ENCODE data around the gene SOX5.
"Not testable (repeated sequence)": the region's sequence is repeated elsewhere in the genome, so short reads cannot be mapped to it uniquely, and the experiment has no call there.

The SOX5 gene

GRCh38 chr12:23830210-23830609, 119.3 kb downstream of the SOX5 start:
- no peak for DNase-seq

- no peak for DNase-seq
Measured at GRCh38 chr12:23827353-23827752, 122.1 kb downstream of the SOX5 start.

DNA sequence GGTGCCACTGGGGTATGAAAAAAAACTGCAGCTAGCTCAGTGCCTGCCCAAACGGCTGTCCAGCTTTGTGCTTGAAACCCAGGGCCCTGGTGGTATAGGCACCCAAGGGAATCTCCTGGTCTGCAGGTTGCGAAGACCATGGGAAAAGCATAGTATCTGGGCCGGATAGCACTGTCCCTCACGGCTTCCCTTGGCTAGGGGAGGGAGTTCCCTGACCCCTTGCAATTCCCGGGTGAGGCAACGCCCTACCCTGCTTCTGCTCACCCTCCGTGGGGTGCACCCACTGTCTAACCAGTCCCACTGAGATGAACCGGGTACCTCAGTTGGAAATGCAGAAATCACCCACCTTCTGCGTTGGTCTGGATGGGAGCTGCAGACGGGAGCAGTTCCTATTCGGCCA, 124.3 kb downstream of the SOX5 start:
- DNase-seq, result not testable (repeated sequence)

GRCh38 chr12:23824358-23824757, 125.1 kb downstream of the SOX5 start:
- DNase-seq, result no peak

DNA sequence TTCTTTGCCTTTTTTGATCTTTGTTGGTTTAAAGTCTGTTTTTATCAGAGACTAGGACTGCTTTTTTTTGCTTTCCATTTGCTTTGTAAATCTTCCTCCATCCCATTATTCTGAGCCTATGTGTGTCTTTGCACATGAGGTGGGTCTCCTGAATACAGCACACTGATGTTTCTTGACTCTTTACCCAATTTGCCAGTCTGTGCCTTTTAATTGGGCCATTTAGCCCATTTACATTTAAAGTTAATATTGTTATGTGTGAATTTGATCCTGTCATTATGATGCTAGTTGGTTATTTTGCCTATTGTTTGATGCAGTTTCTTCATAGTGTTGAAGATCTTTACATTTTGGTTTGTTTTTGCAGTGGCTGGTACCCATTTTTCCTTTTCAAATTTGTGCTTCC, 126.6 kb downstream of the SOX5 start:
- not testable (repeated sequence) for DNase-seq

GRCh38 chr12:23817345-23817744, 132.1 kb downstream of the SOX5 start:
- no peak for DNase-seq

GRCh38 chr12:23816394-23816851, 133.0 kb downstream of the SOX5 start:
- DNase-seq, result no peak

DNA sequence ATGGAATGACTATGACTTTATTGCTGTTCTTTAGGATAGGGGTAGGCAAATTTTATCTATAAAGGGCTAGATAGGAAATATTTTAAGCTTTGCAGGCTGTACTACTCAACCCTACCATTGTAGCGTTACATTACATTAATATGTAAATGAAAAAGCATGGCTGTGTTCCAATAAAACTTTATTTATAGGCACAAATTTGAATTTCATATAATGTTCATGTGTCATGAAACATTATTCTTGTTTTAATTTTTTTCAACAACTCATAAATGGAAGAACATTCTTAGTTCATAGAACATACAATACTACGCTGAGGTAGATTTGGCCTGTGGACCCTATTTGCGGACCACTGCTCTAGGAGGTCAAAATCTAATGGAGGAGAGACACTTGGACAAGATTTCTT, 133.7 kb downstream of the SOX5 start:
- DNase-seq, result no peak

GRCh38 chr12:23813206-23813605, 136.3 kb downstream of the SOX5 start:
- DNase-seq, result no peak

- DNase-seq, result no peak
Measured at GRCh38 chr12:23810329-23810902, 139.1 kb downstream of the SOX5 start.

- no peak for DNase-seq
Measured at GRCh38 chr12:23803540-23803939, 145.9 kb downstream of the SOX5 start.

DNA sequence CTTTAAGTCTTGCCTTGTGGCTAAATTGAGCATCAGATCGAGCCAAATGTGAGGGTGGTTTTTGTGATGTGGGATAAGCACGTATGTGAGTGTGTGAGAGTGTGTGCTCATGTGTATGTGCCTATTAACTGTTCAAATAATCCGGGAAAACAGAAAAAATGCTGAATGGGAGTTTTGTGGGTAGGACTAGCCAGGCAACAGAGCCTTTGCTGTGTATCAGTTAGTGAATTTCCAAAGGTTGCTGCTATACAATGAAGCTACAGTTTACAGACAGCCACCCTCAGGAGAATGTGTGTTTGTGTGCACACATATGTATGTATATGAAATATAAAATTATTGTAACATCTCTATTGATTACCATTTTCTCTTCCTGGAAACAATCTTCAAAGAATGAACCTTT, 154.0 kb downstream of the SOX5 start:
- DNase-seq, result no peak

DNA sequence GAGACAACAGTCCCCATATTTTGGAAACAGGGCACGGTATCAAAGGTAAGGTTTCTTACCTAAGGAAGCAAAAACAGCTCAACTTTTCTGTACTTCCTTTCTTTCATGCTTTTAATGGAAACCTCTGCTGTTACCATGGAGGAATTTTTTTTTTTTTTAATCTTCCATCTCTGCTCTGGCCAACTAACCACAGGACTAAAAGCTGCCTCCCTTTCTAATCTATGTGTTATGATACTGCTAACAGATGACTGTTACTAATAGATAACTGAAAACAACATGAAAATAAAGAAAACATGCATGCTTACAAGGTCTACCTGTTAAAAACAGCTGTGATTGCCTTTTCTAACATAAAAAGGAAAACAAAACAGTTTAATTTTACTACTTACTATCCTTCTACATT, 168.4 kb downstream of the SOX5 start:
- DNase-seq, result no peak

- DNase-seq, result no peak
Measured at GRCh38 chr12:23775208-23775607, 174.3 kb downstream of the SOX5 start.

GRCh38 chr12:23771240-23771949, 178.1 kb downstream of the SOX5 start:
- no peak for DNase-seq

- DNase-seq, result no peak
Measured at GRCh38 chr12:23770202-23770938, 179.1 kb downstream of the SOX5 start.

DNA sequence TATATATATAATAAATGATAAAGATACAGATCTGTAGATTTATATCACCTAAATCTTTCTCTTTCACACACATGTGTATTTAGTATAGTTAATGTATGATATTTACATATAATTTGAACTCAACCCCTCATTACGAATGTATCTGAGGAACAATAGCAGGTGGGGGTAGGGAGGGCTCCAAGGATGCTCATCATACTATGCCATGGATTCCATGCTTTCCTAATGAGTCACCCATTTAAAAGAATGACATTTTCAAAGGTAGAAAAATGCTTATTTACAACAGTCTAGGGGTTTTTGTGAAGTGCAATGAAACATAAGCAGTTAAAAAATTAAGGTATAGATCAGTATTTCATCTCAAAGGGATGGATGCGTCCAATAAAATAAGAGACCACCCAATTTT, 181.6 kb downstream of the SOX5 start:
- no peak for DNase-seq

DNA sequence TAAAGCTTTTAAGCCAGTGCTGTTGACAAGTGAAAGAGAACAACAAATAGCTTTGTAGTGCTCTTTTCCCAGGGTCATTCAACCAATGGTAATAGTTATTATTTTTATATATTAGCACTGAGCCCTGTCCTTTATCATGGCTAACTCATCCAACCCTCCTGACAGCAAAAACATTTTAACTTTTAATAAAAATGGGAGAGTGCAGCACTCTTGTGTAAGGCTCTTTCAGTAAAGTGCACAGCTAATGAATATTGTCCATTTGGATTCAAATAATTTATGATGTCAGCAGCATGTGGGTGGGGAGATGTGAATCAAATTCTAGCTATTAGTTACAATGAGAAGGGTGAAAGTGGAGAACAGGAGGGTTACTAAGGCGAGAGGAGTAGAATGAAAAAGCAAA, 185.7 kb downstream of the SOX5 start:
- DNase-seq, result no peak

DNA sequence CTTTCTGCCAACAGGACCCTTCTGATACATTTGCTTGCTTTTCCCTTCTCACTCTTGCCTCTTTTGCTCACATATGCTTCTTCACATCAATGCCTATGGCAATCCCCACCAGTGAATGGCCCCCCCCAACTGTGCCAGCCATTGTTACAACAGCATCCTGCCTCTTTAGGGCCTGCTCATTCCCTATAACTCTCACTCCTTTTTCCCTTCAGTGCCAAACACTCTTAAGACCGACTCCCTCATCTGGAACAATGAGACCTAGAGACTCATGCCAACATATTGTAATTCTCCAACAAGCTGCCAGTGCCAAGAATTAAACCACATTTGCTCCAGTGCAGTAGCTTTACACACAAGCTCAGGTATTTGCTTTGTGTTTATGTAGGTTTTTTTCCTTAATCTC, 189.0 kb downstream of the SOX5 start:
- DNase-seq, result no peak

GRCh38 chr12:23758608-23759007, 190.9 kb downstream of the SOX5 start:
- DNase-seq, result no peak

DNA sequence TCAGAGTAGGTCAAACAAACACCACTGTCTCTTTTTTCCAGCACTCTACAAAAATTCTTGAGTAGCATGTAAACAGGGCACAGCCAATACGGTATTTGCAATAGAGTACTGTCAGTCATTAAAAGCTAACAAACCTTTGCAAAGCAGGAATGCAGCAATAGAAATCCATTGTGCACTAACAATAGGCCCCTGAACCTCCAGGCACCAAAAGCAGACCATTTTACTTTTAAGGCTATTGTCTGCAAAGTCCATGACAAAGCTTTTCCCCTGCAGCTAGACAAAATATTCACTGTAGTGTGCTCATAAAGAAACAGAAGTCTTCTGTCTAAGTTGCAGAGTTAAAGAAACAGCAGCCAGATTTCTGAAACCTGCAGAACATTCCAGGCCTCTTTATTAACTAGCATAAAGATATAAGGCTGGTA, 191.9 kb downstream of the SOX5 start:
- DNase-seq, result no peak

- no peak for DNase-seq
Measured at GRCh38 chr12:23756416-23756815, 193.1 kb downstream of the SOX5 start.

GRCh38 chr12:23753628-23754365, 195.7 kb downstream of the SOX5 start:
- no peak for DNase-seq

Data from activated naive CD4-positive, alpha-beta T cell (primary cell).